Panc1 (cell line): ENCODE data around the gene STYXL1.

Experiments used
- POLR2AphosphoS5 ChIP-seq: IDR thresholded peaks from 2 replicates; pipeline ENCODE4 v1.6.1; 2012; ENCODE audit warnings: mild to moderate bottlenecking, low read depth, low read length, moderate library complexity
- SIN3A ChIP-seq: IDR thresholded peaks from 2 replicates; pipeline ENCODE4 v1.6.1; 2012; ENCODE audit warnings: low read depth, mild to moderate bottlenecking, low read length, moderate library complexity, borderline replicate concordance; ENCODE audit not compliant: insufficient read depth
- TCF7L2 ChIP-seq: IDR thresholded peaks from 2 replicates; pipeline ENCODE4 v1.6.1; 2011; ENCODE audit warnings: mild to moderate bottlenecking, low read depth, low read length, inconsistent platforms
- TF ChIP-seq, protein P1 (sequence below): fragments of 450-650 bp; IDR thresholded peaks from 2 replicates; pipeline ENCODE4 v1.5.1; 2017; ENCODE audit warnings: mild to moderate bottlenecking
- TF ChIP-seq, protein P2 (sequence below), 2 experiments: IDR thresholded peaks; 2 replicates each; pipeline ENCODE4 v1.6.1; 2011 to 2012; ENCODE audit warnings: low read depth in 2 of 2, control low read depth in 1 of 2, low read length in 1 of 2, mild to moderate bottlenecking in 1 of 2, moderate library complexity in 1 of 2; ENCODE audit not compliant: insufficient read depth in 1 of 2

- TF ChIP-seq, protein P1, sequence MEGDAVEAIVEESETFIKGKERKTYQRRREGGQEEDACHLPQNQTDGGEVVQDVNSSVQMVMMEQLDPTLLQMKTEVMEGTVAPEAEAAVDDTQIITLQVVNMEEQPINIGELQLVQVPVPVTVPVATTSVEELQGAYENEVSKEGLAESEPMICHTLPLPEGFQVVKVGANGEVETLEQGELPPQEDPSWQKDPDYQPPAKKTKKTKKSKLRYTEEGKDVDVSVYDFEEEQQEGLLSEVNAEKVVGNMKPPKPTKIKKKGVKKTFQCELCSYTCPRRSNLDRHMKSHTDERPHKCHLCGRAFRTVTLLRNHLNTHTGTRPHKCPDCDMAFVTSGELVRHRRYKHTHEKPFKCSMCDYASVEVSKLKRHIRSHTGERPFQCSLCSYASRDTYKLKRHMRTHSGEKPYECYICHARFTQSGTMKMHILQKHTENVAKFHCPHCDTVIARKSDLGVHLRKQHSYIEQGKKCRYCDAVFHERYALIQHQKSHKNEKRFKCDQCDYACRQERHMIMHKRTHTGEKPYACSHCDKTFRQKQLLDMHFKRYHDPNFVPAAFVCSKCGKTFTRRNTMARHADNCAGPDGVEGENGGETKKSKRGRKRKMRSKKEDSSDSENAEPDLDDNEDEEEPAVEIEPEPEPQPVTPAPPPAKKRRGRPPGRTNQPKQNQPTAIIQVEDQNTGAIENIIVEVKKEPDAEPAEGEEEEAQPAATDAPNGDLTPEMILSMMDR, result no peak
- TF ChIP-seq POLR2AphosphoS5, result no peak
- TF ChIP-seq, protein P2, sequence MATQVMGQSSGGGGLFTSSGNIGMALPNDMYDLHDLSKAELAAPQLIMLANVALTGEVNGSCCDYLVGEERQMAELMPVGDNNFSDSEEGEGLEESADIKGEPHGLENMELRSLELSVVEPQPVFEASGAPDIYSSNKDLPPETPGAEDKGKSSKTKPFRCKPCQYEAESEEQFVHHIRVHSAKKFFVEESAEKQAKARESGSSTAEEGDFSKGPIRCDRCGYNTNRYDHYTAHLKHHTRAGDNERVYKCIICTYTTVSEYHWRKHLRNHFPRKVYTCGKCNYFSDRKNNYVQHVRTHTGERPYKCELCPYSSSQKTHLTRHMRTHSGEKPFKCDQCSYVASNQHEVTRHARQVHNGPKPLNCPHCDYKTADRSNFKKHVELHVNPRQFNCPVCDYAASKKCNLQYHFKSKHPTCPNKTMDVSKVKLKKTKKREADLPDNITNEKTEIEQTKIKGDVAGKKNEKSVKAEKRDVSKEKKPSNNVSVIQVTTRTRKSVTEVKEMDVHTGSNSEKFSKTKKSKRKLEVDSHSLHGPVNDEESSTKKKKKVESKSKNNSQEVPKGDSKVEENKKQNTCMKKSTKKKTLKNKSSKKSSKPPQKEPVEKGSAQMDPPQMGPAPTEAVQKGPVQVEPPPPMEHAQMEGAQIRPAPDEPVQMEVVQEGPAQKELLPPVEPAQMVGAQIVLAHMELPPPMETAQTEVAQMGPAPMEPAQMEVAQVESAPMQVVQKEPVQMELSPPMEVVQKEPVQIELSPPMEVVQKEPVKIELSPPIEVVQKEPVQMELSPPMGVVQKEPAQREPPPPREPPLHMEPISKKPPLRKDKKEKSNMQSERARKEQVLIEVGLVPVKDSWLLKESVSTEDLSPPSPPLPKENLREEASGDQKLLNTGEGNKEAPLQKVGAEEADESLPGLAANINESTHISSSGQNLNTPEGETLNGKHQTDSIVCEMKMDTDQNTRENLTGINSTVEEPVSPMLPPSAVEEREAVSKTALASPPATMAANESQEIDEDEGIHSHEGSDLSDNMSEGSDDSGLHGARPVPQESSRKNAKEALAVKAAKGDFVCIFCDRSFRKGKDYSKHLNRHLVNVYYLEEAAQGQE (IDR thresholded peaks at IDR 0.05; ENCODE audit: insufficient read depth in 1 of 2, low read depth in 2 of 2, low read length in 1 of 2), result no peak
- no peak for TF ChIP-seq TCF7L2
- TF ChIP-seq SIN3A, result no peak
Observed at GRCh38 chr7:76062254-76062653, 14.5 kb upstream of the STYXL1 start.
